22Rv1 (cell line): ENCODE results near the gene MPRIP.

Source experiments
- ZFX ChIP-seq: fragments of 450-650 bp; IDR thresholded peaks from 2 replicates; pipeline ENCODE4 v1.6.1; 2017; ENCODE audit warnings: antibody characterized with exemption, borderline replicate concordance
- TF ChIP-seq, protein P1 (sequence below): fragments of 450-650 bp; IDR thresholded peaks from 2 replicates; pipeline ENCODE4 v1.5.1; 2017; ENCODE audit warnings: mild to moderate bottlenecking

DNA sequence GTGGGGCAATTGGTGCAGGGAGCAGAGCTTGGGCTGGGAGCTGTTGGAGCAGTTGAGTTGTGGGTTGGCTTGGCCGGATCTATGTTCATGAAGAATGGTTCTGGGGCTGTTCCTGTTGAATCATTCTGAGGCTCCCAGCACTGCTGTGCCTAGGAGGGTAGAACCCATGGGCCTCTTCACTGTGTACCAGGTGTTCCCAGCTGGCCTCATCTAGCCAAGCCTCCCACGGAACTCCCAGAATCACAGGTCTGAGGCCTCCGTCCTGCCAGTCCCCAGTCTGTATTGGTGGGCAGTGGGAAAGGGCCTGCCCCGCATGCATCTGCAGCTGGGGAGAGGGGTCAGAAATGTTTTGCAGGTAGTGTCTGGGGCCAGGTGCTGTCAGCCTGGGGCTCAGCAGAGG lies 74.1 kb downstream of the MPRIP start:
- TF ChIP-seq, protein P1, sequence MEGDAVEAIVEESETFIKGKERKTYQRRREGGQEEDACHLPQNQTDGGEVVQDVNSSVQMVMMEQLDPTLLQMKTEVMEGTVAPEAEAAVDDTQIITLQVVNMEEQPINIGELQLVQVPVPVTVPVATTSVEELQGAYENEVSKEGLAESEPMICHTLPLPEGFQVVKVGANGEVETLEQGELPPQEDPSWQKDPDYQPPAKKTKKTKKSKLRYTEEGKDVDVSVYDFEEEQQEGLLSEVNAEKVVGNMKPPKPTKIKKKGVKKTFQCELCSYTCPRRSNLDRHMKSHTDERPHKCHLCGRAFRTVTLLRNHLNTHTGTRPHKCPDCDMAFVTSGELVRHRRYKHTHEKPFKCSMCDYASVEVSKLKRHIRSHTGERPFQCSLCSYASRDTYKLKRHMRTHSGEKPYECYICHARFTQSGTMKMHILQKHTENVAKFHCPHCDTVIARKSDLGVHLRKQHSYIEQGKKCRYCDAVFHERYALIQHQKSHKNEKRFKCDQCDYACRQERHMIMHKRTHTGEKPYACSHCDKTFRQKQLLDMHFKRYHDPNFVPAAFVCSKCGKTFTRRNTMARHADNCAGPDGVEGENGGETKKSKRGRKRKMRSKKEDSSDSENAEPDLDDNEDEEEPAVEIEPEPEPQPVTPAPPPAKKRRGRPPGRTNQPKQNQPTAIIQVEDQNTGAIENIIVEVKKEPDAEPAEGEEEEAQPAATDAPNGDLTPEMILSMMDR: no peak
- TF ChIP-seq ZFX: no peak
